IPS DF 6.9 (cell line): ENCODE measurements around the gene MCUB.

ENCODE experiments used
- DNase-seq: peaks from one replicate; pipeline ENCODE4 v3.0.0-alpha.2; 2013; ENCODE audit warnings: low read depth, low spot score
- H3K27ac ChIP-seq: one replicate; pipeline ENCODE4 v1.5.1; 2013; ENCODE audit warnings: low read length, control low read depth
- H3K27me3 ChIP-seq: 2 replicates; pipeline ENCODE4 v1.6.1; 2013; ENCODE audit warnings: mild to moderate bottlenecking, low read length; ENCODE audit not compliant: control insufficient read depth, insufficient read depth
- H3K36me3 ChIP-seq: 2 replicates; pipeline ENCODE4 v1.6.1; 2013; ENCODE audit warnings: low read length; ENCODE audit not compliant: control insufficient read depth, insufficient read depth
- H3K4me1 ChIP-seq: 2 replicates; pipeline ENCODE4 v1.6.1; 2013; ENCODE audit warnings: low read length; ENCODE audit not compliant: control insufficient read depth, insufficient read depth
- H3K4me3 ChIP-seq: 2 replicates; pipeline ENCODE4 v1.5.1; 2013; ENCODE audit warnings: mild to moderate bottlenecking, low read length
- H3K9me3 ChIP-seq: 2 replicates; pipeline ENCODE4 v1.6.1; 2013; ENCODE audit warnings: low read length, inconsistent platforms; ENCODE audit not compliant: control insufficient read depth, insufficient read depth
- WGBS: extraction: QIAGEN DNeasy Blood & Tissue Kit; methylation state at CpG from one replicate; pipeline ENCODE4 v1.1.7; 2013; ENCODE audit warnings: mixed read lengths, missing lambda C conversion rate; ENCODE audit not compliant: insufficient read length, insufficient coverage; 5-methylcytosine and 5-hydroxymethylcytosine counted together

Gene MCUB

GRCh38 chr4:109657854-109658418 lies 97.9 kb downstream of the MCUB start:
- Histone ChIP-seq H3K27me3 (no peaks in the 10 kb centered on the region), H3K9me3 (no peaks in the 10 kb centered on the region), H3K4me3 (no peak overlapping the region), H3K4me1 (no peaks in the 10 kb centered on the region; the same call in none of the 2 replicates), H3K36me3 (no peaks in the 10 kb centered on the region), H3K27ac (no peak overlapping the region)
- no peak for DNase-seq
- WGBS, result no CpG with 5 or more reads among the region's 9 CpGs

GRCh38 chr4:109658871-109659410 lies 98.9 kb downstream of the MCUB start:
- Histone ChIP-seq H3K36me3 (no peaks in the 10 kb centered on the region), H3K4me1 (peaks cover 1% of the 10 kb centered on the region), H3K27me3 (no peaks in the 10 kb centered on the region), H3K27ac (no peak overlapping the region), H3K4me3 (no peak overlapping the region), H3K9me3 (peaks cover 3% of the 10 kb centered on the region; the same call in 1 of the 2 replicates)
- no peak for DNase-seq
- no CpG with 5 or more reads among the region's 6 CpGs for WGBS

GRCh38 chr4:109662116-109662515 lies 102.1 kb downstream of the MCUB start:
- Histone ChIP-seq H3K36me3 (no peaks in the 10 kb centered on the region), H3K4me1 (peaks cover 1% of the 10 kb centered on the region), H3K9me3 (peaks cover 3% of the 10 kb centered on the region; the same call in 1 of the 2 replicates), H3K27me3 (no peaks in the 10 kb centered on the region), H3K27ac (no peak overlapping the region), H3K4me3 (no peak overlapping the region)
- WGBS, result no CpG with 5 or more reads among the region's 2 CpGs
- DNase-seq, result no peak

GRCh38 chr4:109662771-109663170 lies 102.7 kb downstream of the MCUB start:
- no CpG with 5 or more reads among the region's 3 CpGs for WGBS
- peaks cover 1% of the 10 kb centered on the region for H3K4me1 ChIP-seq
- no peak overlapping the region for H3K27ac ChIP-seq
- H3K9me3 ChIP-seq, result peaks cover 3% of the 10 kb centered on the region; the same call in 1 of the 2 replicates
- no peak for DNase-seq
- H3K27me3 ChIP-seq, result no peaks in the 10 kb centered on the region
- H3K4me3 ChIP-seq, result no peak overlapping the region
- no peaks in the 10 kb centered on the region for H3K36me3 ChIP-seq

- peaks cover 1% of the 10 kb centered on the region for H3K4me1 ChIP-seq
- WGBS, result no CpG with 5 or more reads among the region's 5 CpGs
- DNase-seq, result no peak
- H3K36me3 ChIP-seq, result no peaks in the 10 kb centered on the region
- no peak overlapping the region for H3K27ac ChIP-seq
- H3K4me3 ChIP-seq, result no peak overlapping the region
- peaks cover 3% of the 10 kb centered on the region; the same call in 1 of the 2 replicates for H3K9me3 ChIP-seq
- no peaks in the 10 kb centered on the region for H3K27me3 ChIP-seq
Observed at GRCh38 chr4:109665783-109666485, 105.9 kb downstream of the MCUB start.

- no peaks in the 10 kb centered on the region for H3K4me1 ChIP-seq
- DNase-seq, result no peak
- H3K36me3 ChIP-seq, result no peaks in the 10 kb centered on the region
- H3K9me3 ChIP-seq, result no peaks in the 10 kb centered on the region
- H3K27ac ChIP-seq, result no peak overlapping the region
- H3K4me3 ChIP-seq, result no peak overlapping the region
- H3K27me3 ChIP-seq, result no peaks in the 10 kb centered on the region
Observed at GRCh38 chr4:109671350-109671749, 111.3 kb downstream of the MCUB start.

- no peaks in the 10 kb centered on the region for H3K4me1 ChIP-seq
- H3K36me3 ChIP-seq, result no peaks in the 10 kb centered on the region
- no peak for DNase-seq
- H3K27me3 ChIP-seq, result no peaks in the 10 kb centered on the region
- no peak overlapping the region for H3K4me3 ChIP-seq
- H3K27ac ChIP-seq, result no peak overlapping the region
- no peaks in the 10 kb centered on the region; the same call in 1 of the 2 replicates for H3K9me3 ChIP-seq
Observed at GRCh38 chr4:109672169-109672930, 112.3 kb downstream of the MCUB start.

- no peak overlapping the region for H3K27ac ChIP-seq
- DNase-seq, result no peak
- no CpG with 5 or more reads among the region's 1 CpG for WGBS
- no peak overlapping the region for H3K4me3 ChIP-seq
- no peaks in the 10 kb centered on the region for H3K36me3 ChIP-seq
- H3K9me3 ChIP-seq, result peaks cover 2% of the 10 kb centered on the region; the same call in 1 of the 2 replicates
- H3K4me1 ChIP-seq, result no peaks in the 10 kb centered on the region
- H3K27me3 ChIP-seq, result no peaks in the 10 kb centered on the region
Observed at GRCh38 chr4:109673303-109673702, 113.3 kb downstream of the MCUB start.

- Histone ChIP-seq H3K9me3 (peaks cover 2% of the 10 kb centered on the region; the same call in 1 of the 2 replicates), H3K27ac (no peak overlapping the region), H3K36me3 (no peaks in the 10 kb centered on the region), H3K4me1 (no peaks in the 10 kb centered on the region), H3K4me3 (no peak overlapping the region), H3K27me3 (no peaks in the 10 kb centered on the region)
- no peak for DNase-seq
- WGBS, result no CpG with 5 or more reads among the region's 3 CpGs
Observed at GRCh38 chr4:109675181-109675580, 115.1 kb downstream of the MCUB start.

GRCh38 chr4:109675843-109676242 lies 115.8 kb downstream of the MCUB start:
- no peaks in the 10 kb centered on the region for H3K4me1 ChIP-seq
- H3K9me3 ChIP-seq, result peaks cover 2% of the 10 kb centered on the region; the same call in 1 of the 2 replicates
- no peak overlapping the region for H3K27ac ChIP-seq
- no CpG with 5 or more reads among the region's 1 CpG for WGBS
- H3K4me3 ChIP-seq, result no peak overlapping the region
- H3K36me3 ChIP-seq, result no peaks in the 10 kb centered on the region
- DNase-seq, result no peak
- H3K27me3 ChIP-seq, result no peaks in the 10 kb centered on the region
